ENCODE results near the gene TH.

- no peak for TF ChIP-seq POLR2A (IDR thresholded peaks at IDR 0.05)
- TF ChIP-seq, protein P1, sequence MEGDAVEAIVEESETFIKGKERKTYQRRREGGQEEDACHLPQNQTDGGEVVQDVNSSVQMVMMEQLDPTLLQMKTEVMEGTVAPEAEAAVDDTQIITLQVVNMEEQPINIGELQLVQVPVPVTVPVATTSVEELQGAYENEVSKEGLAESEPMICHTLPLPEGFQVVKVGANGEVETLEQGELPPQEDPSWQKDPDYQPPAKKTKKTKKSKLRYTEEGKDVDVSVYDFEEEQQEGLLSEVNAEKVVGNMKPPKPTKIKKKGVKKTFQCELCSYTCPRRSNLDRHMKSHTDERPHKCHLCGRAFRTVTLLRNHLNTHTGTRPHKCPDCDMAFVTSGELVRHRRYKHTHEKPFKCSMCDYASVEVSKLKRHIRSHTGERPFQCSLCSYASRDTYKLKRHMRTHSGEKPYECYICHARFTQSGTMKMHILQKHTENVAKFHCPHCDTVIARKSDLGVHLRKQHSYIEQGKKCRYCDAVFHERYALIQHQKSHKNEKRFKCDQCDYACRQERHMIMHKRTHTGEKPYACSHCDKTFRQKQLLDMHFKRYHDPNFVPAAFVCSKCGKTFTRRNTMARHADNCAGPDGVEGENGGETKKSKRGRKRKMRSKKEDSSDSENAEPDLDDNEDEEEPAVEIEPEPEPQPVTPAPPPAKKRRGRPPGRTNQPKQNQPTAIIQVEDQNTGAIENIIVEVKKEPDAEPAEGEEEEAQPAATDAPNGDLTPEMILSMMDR (IDR thresholded peaks at IDR 0.05): no peak
Observed at GRCh38 chr11:2146051-2146450, 25.6 kb downstream of the TH start.
